NT2/D1 (cell line): ENCODE data around the gene FILIP1L.

Experiments
- SUZ12 ChIP-seq: IDR thresholded peaks from 2 replicates; pipeline ENCODE4 v1.6.1; 2011; ENCODE audit not compliant: insufficient read length, insufficient read depth; ENCODE audit errors: extremely low read depth
- YY1 ChIP-seq: IDR thresholded peaks from 2 replicates; pipeline ENCODE4 v1.6.1; 2011; ENCODE audit not compliant: insufficient read length, insufficient read depth
- ZNF274 ChIP-seq: IDR thresholded peaks from 2 replicates; pipeline ENCODE4 v1.6.1; 2011; ENCODE audit warnings: mild to moderate bottlenecking, low read depth, low read length

GRCh38 chr3:100080573-100080972 lies 33.7 kb downstream of the FILIP1L start:
- no peak for TF ChIP-seq ZNF274
- no peak for TF ChIP-seq YY1
- TF ChIP-seq SUZ12, result no peak
